Fibroblast of skin of right quadriceps (primary cell): Measurements from ENCODE around the gene PDGFB.
A peak's percentile ranks its signal among the peaks of the same experiment; 100 is the strongest.
"Not testable (repeated sequence)": the region's sequence is repeated elsewhere in the genome, so short reads cannot be mapped to it uniquely, and the experiment has no call there.

Source experiments
- DNase-seq: peaks from one replicate; pipeline ENCODE4 v3.0.0-alpha.2; 2013

The PDGFB gene

GRCh38 chr22:39223091-39223710 is 21.6 kb downstream of the PDGFB start:
- no peak for DNase-seq

GRCh38 chr22:39221999-39222686 is 22.6 kb downstream of the PDGFB start:
- no peak for DNase-seq

DNA sequence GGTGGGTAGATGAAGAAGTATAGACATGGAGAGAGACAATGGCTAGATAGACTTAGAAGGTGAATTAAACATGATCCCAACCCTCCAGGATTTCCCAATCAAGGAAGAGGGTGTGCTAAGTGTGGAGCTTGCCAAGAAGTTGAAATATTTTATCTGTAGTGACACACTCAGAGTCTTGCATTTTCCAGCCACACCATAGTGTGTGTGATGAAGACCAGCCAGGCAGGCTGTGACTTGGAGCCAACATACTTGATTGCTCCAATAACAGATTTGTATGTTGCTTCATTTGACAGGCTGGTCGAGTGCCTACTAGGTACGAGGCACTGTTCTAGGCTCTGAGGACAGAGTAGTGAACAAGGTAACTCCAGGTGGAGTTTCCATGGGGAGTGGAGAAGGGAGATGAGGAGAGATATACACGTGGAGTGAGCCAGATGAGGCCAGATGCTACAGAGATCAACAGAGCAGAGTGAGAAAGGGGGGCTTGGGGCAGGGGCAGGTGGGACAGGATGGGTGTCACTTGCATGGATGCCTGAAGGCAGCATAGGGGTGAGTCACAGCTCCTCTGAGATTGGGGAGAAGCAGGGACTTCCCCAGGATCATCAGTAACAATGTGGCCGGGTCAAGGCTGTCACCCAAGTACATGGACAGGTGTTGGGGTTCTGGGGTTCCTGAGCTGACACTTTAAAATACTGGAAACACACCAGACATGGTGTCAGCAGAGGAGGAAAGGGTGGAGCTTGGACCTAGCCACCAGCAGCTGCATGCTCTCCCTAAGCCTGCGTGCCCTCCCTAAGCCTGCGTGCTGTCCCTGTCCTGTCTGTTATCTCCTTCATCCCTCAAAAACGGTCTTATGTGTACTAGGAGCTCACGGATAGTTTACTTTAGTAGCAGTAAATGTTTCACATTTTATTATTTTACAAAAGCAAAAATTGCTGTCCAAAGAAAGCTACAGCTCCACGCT is 23.6 kb downstream of the PDGFB start:
- no peak for DNase-seq

DNA sequence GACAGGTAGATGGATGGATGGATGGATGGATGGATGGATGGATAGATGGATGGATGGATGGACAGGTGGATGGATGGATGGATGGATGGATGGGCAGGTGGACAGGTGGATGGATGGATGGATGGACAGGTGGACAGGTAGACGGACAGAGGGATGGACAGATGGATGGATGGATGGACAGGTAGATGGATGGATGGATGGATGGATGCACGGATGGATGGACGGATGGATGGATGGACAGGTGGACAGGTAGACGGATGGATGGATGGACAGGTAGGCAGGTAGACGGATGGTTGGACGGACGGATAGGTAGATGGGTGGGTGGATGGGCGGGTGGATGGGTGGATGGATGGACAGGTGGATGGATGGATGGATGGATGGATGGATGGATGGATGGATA is 24.3 kb downstream of the PDGFB start:
- no peak for DNase-seq

- DNase-seq: no peak
Measured at GRCh38 chr22:39219071-39220039, 25.4 kb downstream of the PDGFB start.

GRCh38 chr22:39218432-39218831 is 26.4 kb downstream of the PDGFB start:
- DNase-seq: not testable (repeated sequence)

DNA sequence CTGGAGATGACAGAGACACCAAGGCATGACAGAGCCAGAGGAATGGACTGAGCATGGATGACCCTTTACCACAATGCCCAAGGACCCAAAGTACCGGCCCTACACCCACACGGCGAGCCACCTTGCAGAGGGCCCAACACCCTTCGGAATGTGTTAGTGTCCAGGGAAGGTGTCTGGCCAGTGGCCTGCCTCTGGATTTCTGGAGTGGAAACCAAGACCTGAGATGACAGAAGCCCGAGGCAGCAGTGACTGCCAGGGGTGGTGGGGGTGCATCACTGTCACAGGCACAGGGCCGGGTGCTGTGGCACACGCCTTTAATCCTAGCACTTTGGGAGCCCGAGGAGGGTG is 28.7 kb downstream of the PDGFB start:
- no peak for DNase-seq

DNA sequence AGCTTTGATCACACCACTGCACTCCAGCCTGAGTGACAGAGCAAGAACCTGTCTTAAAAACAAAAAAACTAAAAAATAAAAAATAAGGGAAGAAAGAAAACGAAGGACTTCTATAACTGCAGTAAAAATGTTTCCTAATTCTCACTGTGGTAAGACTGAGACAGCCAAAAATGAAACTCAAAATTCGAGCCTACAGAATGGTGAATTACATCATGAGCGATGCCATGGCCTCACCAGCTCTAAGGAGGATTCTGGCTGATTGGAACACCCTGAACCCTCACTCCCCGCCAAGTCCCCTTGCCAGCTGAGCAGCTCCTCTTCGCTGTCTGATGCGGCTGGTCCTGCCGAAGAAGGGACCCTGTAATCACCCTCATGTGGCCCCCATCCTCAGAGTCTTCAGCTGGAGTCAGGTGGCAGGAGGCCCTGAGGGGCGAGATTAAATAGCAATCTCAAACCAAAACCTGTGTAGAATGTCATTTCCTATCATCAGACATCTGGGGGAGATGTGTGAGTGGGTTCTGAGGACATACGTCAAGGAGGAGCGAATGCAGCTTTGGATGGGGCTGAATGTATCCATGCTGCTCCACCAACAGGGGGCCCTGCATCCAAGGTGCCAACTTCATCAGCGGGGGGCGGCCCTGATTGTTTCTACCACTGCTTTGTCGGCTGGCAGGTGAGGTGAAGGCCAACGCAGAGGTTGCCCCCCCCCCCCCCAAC is 29.2 kb downstream of the PDGFB start:
- no peak for DNase-seq

DNA sequence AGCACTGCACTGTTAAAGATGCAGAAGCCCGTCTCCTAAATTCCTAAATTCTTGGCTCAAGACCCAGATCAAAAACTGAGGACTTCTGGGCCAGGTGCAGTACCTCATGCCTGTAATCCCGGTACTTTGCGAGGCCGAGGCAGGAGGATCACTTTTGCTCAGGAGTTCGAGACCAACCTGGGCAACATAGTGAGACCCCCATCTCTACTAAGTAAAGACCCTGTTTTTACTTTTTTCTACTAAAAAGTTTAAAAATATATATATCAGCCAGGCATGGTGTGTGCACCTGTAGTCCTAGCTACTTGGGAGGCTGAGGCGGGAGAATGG is 29.7 kb downstream of the PDGFB start:
- no peak for DNase-seq

DNA sequence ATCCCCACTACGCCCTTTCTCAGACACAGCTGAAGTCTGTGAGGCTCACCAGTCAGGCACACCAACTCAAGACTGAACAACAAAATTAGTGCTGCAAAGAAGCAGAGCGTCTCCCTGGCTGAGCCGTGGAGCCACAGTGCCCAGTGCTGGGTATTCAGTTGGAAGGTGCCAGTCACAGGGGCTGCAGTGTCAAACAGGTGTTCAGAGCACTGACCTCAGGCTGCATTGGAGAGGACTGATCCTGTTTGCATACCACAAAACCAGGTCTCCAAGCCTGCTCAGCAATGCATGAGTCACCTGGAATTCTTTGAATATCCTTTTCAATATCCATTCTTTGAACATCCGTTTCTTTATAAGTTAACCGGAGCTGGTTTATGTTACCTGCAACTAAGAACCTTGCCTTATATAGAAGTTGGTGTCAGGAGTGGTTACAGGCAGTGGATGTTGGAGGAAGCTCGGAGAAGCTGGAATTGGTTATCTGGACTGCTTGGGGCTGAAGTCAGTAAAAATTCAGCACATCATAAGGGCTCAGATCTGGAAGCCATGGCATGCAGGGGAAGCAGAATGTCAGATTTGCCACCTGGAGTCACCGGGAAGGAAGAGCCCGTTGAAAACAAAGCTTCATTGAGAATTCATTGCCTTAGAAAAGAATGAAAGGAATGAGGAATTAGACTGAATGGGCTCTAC is 30.3 kb downstream of the PDGFB start:
- peak; percentile 25 for DNase-seq

- no peak for DNase-seq
Measured at GRCh38 chr22:39214006-39214382, 30.8 kb downstream of the PDGFB start.

GRCh38 chr22:39212721-39213376 is 31.9 kb downstream of the PDGFB start:
- no peak for DNase-seq

DNA sequence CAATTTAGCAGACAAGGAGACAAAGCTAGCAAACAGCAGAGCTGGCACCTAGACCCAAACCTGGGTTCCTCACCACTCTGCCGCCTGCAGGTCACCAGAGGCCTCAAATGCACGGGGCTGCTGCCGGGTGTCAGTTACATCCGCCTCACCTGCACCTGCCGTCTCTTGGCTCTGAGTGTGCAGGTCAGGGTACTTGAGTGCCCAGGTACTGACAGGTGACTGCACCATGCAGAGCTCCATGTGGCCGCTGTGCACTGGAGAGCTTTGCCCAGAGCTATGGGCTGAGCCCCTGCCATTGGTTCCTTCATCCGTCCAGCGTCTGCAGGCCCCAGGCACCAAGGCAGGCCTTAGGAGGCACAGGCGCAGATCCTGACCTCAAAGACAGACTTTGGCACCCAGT is 35.0 kb downstream of the PDGFB start:
- no peak for DNase-seq

- DNase-seq: no peak
Measured at GRCh38 chr22:39208013-39208680, 36.6 kb downstream of the PDGFB start.

- DNase-seq: no peak
Measured at GRCh38 chr22:39207141-39208012, 37.4 kb downstream of the PDGFB start.

GRCh38 chr22:39206491-39206890 is 38.3 kb downstream of the PDGFB start:
- no peak for DNase-seq

GRCh38 chr22:39205344-39206021 is 39.3 kb downstream of the PDGFB start:
- DNase-seq: peak; percentile 44

DNA sequence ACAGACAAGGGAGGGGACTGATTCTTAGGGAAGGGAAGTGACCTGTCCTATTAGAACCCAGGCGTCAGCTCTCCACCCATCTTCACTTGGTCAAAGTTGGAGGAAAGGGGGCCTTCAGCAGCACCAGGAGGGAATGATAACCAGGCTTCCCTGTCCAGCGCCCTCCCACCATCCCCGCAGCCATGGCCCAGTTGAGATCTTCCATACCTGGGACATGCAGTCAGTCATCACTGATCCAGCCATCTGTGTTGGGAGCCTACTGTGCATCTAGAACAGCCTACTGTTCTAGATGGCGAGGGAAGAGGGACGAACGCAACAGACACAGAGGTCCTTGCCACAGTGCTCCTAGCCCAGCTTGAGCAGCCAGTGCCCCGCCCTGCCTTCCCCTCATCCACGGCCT is 40.6 kb downstream of the PDGFB start:
- no peak for DNase-seq

DNA sequence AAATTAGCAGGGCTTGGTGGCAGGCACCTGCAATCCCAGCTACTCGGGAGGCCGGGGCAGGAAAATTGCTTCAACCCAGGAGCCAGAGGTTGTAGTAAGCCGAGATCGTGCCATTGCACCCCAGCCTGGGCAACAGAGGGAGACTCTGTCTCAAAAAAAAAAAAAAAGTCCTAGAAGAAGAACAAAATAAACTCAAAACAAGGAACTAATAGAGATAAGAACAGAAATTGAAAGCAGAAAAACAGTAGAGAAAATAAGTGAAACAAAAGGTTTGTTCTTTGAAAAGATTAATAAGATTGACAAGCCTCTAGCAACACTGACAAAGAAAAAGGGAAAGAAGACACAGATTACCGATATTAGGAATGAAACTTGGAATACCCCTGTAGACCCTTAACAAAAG is 47.2 kb downstream of the PDGFB start:
- no peak for DNase-seq
